ENCODE data around the gene MED13.

- TF ChIP-seq CTCF (optimal IDR thresholded peaks at IDR 0.05 in 1 of 3, IDR thresholded peaks at IDR 0.05 in 1 of 3, conservative IDR thresholded peaks at IDR 0.05 in 1 of 3; ENCODE audit: extremely low read depth in 1 of 3, insufficient read depth in 2 of 3, low read length in 3 of 3) (no peak), EZH2 (IDR thresholded peaks at IDR 0.05; ENCODE audit: low read length) (no peak)
Measured at GRCh38 chr17:62099532-62099931, 34.5 kb upstream of the MED13 start.

Measured in keratinocyte (primary cell).